HG03097 (cell line): ENCODE measurements around the gene MLX.
A peak's percentile ranks its signal among the peaks of the same experiment; 100 is the strongest.
"Not testable (repeated sequence)": the region's sequence is repeated elsewhere in the genome, so short reads cannot be mapped to it uniquely, and the experiment has no call there.

ENCODE experiments used
- ATAC-seq: cut with Tn5 transposase; IDR thresholded peaks from one replicate; pipeline ENCODE4 v1.9.1; 2021; ENCODE audit not compliant: unreplicated experiment, low FRiP score

Gene MLX

DNA sequence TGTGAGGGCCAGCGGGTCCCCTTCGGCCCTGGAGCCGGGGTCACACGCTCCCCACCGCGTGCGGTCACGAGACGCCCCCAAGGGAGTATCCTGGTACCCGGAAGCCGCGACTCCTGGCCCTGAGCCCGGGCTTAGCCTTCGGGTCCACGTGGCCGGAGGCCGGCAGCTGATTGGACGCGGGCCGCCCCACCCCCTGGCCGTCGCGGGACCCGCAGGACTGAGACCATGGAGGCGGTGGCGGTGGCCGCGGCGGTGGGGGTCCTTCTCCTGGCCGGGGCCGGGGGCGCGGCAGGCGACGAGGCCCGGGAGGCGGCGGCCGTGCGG is 30.9 kb upstream of the MLX start, which contains the start of gene NAGLU:
NAGLU (plus strand) TSS at position 194 of the 324 bp plus-strand sequence; CDS start at position 226, 32 bp downstream.
- ATAC-seq = peak; percentile 86

DNA sequence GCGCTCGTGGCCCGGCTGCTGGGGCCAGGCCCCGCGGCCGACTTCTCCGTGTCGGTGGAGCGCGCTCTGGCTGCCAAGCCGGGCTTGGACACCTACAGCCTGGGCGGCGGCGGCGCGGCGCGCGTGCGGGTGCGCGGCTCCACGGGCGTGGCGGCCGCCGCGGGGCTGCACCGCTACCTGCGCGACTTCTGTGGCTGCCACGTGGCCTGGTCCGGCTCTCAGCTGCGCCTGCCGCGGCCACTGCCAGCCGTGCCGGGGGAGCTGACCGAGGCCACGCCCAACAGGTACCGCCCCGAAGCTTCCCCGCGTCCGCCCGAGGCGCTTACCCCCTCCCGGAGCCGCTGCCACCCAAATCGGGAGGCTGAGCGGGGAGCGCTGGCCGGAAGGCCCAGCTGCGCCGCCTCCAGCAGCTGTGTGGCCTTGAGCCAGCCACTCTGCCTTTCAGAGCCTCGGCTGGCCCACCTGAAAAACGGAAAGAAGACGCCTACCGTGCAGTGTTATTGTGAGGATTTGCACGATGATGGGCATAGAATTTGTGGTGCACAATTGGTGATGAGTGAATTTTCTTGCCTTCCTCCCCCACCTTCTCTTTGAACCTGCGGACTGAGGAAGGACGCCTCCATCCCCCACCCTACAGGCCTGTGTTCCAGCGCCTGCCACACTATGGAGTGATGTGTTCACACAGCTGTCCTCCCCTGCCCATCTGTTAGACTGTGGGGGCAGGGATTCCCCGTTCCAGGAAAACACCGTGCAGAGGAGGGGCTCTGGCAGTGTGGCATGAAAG is 30.3 kb upstream of the MLX start:
- ATAC-seq = peak; percentile 60

DNA sequence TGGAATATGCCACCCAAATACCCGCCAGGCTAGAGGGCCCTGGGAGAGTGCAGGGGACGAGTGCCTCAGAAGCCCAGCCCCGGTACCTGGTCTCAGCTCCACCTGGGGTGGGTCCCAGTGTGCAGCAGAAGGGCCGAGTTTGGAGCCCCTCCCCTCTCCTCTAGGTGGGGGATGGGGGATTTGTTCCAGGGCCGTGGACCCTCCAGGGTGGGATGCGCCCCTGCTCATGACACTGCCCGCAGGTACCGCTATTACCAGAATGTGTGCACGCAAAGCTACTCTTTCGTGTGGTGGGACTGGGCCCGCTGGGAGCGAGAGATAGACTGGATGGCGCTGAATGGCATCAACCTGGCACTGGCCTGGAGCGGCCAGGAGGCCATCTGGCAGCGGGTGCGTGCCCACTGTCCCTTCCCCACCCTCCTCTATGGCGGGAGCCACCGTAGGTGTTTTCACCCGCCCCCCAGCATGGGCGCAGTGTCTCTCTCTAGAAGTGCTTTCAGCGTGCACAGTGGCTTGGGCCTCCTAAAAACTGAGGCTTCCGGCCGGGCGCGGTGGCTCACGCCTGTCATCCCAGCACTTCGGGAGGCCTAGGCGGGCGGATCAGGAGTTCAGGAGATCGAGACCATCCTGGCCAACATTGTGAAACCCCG is 29.6 kb upstream of the MLX start:
- ATAC-seq = no peak

DNA sequence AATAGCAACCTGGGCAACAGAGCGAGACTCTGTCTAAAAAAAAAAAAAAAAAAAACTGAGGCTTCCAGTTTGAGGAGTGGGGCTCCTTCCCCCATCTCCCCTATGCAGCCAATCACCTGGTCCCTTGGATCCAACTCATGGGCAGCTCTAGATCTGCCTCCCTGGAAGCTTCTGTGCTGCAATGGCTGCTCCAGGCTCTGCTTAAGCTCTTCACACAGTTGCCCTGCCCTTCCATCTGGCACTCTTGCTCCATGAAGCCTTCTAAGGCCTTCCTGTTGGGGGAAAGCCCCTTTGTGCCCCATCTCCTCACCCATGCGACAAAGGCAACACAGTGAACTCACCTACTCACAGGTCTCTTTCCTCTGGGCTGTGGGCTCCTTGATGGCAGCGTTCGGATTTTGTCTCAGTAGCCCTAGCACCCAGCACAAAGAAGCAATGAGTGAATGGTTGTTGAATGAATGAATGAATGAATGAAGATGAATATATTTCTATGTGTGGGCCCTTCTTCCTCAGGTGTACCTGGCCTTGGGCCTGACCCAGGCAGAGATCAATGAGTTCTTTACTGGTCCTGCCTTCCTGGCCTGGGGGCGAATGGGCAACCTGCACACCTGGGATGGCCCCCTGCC is 29.0 kb upstream of the MLX start:
- ATAC-seq = no peak

DNA sequence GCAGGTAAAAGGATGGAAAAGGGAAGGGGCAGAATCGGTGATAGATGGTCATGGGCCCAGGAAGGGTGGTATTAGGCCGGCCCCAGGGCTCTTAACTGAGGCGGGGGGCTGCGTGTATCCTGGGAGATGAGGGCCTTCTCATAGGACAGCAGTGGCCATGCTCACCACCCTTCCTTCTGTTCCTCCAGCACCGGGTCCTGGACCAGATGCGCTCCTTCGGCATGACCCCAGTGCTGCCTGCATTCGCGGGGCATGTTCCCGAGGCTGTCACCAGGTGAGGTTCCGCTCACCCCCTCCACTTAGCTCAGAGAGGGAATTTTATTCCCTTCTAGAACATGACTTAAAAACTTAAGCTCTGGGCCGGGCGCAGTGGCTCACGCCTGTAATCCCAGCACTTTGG is 28.4 kb upstream of the MLX start:
- ATAC-seq = no peak

DNA sequence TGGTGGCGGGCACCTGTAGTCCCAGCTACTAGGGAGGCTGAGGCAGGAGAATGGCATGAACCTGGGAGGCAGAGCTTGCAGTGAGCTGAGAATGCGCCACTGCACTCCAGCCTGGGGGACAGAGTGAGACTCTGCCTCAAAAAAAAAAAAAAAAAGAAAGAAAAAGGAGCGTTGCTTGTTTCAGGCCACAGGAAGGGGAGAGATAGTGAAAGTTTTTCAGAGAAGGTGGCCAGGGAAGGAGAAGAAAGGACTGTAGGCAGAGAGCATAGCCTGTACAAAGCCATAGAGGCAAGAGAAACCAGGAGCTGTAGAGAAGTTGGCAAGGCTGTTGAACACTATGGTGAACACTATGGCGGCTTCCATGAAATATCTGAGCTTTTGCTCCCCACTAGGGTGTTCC is 26.3 kb upstream of the MLX start:
- not testable (repeated sequence) for ATAC-seq

DNA sequence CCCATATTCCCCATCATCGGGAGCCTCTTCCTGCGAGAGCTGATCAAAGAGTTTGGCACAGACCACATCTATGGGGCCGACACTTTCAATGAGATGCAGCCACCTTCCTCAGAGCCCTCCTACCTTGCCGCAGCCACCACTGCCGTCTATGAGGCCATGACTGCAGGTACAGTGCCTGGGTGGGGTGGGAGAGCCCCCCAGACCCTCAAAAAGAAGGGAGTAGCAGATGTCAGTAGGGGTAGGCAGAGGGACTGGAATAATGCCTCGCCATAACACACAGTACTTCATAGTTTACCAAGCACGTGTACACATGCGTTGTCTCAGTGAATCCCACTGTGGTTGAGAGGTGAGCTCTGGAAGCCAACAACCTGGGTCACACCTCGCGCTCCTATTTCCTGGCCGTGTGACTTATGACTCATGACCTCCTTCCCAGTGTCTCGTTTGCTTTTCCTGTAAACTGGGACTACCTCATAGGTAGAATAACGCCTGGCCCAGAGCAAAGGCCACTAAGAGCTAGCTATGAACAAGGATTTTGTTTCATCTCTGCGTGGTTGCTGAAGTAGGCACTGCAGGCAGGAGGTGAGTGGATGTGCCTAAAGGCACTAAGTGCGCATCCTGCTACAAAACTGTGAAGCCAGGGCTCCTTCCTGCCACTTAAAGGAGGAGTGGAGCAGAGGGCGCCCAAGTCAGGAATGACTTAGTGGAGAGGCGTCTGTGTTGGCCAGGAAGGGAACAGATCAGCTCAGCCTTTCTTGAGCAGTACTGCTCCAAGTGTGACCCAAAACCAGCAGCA is 25.7 kb upstream of the MLX start:
- no peak for ATAC-seq

DNA sequence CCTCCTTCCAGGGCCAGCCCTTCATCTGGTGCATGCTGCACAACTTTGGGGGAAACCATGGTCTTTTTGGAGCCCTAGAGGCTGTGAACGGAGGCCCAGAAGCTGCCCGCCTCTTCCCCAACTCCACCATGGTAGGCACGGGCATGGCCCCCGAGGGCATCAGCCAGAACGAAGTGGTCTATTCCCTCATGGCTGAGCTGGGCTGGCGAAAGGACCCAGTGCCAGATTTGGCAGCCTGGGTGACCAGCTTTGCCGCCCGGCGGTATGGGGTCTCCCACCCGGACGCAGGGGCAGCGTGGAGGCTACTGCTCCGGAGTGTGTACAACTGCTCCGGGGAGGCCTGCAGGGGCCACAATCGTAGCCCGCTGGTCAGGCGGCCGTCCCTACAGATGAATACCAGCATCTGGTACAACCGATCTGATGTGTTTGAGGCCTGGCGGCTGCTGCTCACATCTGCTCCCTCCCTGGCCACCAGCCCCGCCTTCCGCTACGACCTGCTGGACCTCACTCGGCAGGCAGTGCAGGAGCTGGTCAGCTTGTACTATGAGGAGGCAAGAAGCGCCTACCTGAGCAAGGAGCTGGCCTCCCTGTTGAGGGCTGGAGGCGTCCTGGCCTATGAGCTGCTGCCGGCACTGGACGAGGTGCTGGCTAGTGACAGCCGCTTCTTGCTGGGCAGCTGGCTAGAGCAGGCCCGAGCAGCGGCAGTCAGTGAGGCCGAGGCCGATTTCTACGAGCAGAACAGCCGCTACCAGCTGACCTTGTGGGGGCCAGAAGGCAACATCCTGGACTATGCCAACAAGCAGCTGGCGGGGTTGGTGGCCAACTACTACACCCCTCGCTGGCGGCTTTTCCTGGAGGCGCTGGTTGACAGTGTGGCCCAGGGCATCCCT is 23.5 kb upstream of the MLX start:
- no peak for ATAC-seq

DNA sequence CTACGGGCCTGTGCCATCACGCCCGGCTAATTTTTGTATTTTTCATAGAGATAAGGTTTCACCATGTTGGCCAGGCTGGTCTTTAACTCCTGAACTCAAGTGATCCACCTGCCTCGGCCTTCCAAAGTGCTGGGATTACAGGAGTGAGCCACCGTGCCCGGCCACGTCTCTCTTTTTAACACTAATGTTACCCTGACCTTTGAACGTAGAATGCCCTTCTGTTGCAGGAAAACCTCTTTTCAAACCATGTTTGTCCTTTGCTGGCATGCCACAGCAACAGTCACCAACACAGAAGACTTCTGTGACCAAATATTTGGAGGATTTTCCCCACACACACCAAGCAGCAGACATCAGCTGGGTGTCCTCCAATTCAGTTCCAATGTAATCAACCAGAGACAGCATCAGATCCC is 22.0 kb upstream of the MLX start:
- ATAC-seq = no peak

DNA sequence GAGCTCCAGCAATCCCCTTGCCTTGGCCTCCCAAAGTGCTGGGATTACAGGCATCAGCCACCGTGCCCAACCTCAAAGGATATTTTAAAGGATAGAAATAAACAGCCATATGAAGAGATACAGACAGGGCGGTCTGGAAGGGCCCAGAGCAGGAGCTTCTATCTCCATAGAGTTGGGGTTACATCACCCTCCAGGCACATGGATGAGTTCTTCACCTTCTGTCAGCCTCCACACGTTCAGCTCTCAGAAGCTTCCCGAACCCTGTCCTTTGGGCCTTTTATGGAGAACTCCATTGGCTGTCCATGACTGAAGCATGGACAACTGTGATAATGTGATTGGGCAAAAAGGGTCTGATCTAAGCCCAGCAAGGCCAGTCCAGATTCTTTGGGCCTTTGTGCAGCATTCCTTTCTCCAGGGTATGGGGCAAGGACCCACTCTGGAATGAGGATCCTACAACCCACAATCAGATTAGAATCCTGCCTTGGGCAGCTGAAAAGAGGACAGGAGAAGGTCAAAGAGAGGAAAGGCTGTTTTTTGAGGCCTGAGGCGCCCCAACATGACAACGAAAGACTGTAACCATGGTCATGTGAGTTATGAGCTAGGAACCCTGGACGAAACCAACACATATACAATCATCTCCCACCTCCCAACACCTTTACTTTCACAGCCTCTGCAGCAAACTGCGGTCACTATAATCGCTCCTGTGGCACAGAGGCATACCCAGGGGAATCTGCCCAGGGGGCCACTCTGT is 21.0 kb upstream of the MLX start:
- ATAC-seq = not testable (repeated sequence)

DNA sequence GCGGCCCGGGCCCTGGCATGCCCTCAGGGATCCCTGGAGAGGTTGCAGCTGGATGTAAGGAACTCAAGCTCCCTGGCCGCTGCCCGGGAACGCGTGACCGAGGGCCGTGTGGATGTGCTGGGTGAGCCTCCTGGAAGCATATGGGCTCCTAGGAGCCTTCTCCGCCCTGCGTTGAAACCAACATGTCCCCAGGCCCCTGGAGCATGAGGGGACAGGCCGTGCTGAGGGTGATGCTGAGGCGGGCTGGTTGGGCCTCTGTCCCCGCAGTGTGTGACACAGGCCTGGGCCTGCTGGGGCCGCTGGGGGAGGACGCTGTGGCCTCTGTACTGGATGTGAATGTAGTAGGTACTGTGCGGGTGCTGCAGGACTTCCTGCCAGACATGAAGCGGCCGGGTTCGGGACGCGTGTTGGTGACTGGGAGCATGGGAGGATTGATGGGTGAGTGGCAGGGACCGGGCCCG is 19.9 kb upstream of the MLX start:
- no peak for ATAC-seq

DNA sequence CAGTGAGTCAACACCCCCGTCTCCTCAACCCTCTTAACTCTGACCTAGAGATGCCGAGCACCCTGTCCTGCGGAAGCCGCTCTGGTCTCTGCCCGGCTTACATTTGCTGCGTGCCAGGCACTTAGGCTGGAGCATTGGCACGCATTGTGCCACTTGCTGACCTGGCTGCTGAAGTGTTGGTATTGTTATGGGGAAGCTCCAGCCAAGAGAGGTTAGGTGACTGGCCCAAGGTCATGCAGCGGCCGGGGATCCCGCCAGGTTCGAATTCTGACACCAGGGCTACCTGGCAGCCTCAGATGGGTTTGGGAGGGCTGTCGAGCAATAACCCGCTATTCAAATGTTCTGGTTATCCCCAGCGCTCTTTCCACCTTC is 19.2 kb upstream of the MLX start:
- ATAC-seq = no peak

DNA sequence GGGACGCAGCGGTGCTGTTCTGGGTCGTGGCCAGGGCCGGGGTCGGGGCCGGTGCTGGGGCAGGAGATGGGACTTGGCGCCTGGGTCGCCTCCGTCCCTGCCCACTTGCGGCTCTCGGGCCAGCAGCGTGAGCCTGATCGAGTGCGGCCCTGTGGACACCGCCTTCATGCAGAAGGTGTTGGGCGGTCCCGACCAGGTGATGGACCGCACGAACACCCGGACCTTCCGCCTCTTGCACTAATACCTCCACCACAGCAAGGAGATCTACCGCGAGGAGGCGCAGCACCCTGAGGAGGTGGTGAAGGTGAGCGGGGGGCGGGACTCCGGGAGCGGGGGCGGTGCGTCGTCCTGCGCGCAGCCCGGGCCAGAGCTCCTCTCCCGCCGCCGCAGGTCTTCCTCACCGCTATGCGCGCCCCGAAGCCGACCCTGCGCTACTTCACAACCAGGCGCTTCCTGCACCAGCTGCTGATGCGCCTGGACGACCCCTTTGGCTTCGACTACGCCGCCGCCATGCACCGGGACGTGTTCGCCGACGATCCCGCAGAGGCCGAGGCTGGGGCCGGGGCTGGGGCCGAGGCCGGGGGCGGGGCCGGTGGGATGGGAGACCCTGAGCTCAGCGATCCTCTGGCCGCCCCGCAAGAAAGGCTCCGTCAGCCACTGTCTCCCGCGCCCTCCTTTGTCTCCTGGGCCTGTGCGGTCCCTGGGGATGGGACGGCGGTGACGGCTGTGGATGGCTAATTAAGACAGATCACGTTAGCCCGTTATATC is 18.6 kb upstream of the MLX start:
- no peak for ATAC-seq

DNA sequence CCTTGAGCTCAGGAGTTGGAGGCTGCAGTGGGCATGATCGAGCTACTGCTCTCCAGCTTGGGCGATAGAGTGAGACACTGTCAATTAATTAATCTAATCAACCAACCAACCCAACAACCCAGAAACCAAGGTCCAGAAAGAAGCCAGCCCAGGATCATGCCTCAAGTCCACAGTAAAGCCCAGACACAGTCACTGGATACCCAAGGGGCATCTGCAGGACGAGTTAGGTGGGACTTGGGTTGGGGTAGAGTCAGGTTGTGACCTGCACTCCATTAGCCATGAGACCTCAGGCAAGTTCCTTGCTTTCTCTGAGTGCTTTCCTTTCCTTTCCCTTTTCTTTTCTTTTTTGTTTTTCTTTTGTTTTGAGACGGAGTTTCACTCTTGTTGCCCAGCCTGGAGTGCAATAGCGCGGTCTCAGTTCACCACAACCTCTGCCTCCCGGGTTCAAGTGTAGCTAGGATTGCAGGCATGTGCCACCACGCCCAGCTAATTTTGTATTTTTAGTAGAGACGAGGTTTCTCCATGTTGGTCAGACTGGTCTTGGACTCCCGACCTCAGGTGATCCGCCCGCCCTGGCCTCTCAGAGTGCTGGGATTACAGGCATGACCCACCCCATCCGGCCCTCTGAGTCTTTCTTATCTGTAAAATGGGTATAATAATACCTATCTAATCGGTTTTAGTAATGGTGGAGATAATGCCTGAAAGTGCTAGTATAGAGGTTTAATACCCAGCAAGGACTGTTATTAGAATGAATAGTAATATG is 17.7 kb upstream of the MLX start:
- ATAC-seq = no peak

DNA sequence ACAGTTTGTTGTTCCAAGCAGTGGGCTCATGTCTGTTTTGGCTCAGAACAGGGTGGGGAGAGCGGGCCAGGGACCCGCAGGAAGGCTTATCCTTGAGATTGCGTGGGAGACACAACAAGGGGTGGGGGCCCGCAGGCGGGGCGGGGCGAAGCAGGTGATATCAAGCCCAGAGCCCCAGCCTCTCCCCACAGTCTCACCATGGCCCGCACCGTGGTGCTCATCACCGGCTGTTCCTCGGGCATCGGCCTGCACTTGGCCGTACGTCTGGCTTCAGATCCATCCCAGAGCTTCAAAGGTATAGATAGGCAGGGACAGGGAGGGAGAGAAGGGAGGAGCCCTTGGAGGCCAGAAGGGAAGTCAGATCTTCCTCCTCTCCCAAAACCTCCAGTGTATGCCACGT is 14.2 kb upstream of the MLX start, which contains the start of gene HSD17B1:
HSD17B1 (plus strand) TSS at position 188 of the 400 bp plus-strand sequence; CDS start at position 199, 11 bp downstream.
- ATAC-seq = not testable (repeated sequence)

DNA sequence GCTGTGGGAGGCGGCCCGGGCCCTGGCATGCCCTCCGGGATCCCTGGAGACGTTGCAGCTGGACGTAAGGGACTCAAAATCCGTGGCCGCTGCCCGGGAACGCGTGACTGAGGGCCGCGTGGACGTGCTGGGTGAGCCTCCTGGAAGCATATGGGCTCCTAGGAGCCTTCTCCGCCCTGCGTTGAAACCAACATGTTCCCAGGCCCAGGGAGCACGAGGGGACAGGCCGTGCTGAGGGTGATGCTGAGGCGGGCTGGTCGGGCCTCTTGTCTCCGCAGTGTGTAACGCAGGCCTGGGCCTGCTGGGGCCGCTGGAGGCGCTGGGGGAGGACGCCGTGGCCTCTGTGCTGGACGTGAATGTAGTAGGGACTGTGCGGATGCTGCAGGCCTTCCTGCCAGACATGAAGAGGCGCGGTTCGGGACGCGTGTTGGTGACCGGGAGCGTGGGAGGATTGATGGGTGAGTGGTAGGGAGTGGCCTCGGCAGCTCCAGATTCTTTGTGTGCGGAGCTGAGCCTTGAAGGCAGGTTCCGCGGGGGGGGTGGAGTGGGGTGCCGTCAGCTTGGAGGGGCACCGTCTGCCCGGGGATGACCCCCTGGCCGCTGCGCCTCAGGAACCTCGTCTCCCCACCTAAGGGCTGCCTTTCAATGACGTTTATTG is 13.6 kb upstream of the MLX start:
- ATAC-seq = no peak

DNA sequence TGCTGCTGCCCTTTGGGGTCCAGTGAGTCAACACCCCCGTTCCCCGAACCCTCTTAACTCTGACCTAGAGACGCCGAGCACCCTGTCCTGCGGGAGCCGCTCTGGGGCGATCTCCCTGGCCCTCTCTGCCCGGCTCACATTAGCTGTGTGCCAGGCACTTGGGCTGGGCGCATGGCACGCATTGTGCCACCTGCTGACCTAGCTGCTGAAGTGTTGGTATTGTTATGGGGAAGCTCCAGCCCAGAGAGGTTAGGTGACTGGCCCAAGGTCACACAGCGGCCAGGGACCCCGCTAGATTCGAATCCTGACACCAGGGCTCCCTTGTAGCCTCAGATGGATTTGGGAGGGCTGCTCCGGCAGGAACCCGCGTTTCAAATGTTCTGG is 13.0 kb upstream of the MLX start:
- ATAC-seq = no peak
